GM19324 (cell line): ENCODE results near the gene IPO13.

Experiments
- ATAC-seq: cut with Tn5 transposase; IDR thresholded peaks from one replicate; pipeline ENCODE4 v1.9.1; 2021; ENCODE audit warnings: mild to moderate bottlenecking, moderate library complexity; ENCODE audit not compliant: unreplicated experiment, low FRiP score

The IPO13 gene

DNA sequence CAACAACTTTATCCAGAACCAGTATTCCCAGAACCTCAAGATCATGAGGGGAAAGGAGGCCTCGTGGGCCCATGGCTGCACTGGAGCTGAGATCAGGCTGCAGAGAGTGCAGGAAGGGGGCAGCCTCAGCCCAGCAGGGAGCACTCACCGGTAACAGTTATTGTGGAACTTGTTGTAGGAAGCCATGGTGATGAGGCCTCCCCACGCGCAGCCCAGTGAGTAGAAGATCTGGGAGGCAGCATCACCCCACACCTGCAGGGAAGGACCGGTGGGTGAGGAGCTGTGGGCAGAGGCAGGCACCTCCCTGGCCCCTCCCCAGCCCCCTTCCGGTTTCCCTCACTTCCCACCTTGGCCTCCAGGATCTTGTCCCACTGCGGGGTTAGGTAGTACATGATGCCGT lies 55.4 kb downstream of the IPO13 start:
- no peak for ATAC-seq

DNA sequence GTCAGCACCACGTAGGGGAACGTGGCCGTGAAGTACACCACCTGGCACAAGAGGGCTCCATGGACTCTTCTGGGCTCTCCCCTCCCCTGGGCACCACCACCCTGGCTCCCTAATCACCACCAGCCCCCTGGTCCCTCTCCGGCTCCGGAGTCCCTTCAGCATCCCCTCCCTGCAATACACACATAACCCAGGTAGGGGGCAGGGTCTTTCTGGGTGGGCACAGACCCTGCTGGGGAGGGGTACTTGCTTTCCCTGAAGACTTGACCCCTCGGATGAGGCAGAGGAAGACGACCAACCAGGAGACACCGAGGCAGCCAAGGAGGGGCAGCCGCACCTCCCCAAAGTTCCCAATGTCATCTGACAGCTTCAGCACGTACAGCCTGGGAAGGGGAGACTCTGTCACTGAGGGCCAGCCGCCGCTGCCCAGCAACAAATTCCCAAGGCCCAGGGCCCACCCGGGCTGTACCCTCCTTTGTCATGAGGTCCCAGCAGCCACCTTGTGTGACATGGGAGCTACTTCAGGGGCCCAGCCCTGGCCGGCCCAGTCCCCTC lies 55.9 kb downstream of the IPO13 start:
- no peak for ATAC-seq

- ATAC-seq: no peak
These were observed 61.5 kb downstream of the IPO13 start for GRCh38 chr1:44008259-44008658.

- ATAC-seq: no peak
These were observed 64.3 kb downstream of the IPO13 start for GRCh38 chr1:44010935-44011471.

- no peak for ATAC-seq
These were observed 65.7 kb downstream of the IPO13 start for GRCh38 chr1:44012404-44012803.

GRCh38 chr1:44012941-44013609 lies 66.3 kb downstream of the IPO13 start:
- no peak for ATAC-seq

- ATAC-seq: no peak
These were observed 67.2 kb downstream of the IPO13 start for GRCh38 chr1:44013949-44014348.

DNA sequence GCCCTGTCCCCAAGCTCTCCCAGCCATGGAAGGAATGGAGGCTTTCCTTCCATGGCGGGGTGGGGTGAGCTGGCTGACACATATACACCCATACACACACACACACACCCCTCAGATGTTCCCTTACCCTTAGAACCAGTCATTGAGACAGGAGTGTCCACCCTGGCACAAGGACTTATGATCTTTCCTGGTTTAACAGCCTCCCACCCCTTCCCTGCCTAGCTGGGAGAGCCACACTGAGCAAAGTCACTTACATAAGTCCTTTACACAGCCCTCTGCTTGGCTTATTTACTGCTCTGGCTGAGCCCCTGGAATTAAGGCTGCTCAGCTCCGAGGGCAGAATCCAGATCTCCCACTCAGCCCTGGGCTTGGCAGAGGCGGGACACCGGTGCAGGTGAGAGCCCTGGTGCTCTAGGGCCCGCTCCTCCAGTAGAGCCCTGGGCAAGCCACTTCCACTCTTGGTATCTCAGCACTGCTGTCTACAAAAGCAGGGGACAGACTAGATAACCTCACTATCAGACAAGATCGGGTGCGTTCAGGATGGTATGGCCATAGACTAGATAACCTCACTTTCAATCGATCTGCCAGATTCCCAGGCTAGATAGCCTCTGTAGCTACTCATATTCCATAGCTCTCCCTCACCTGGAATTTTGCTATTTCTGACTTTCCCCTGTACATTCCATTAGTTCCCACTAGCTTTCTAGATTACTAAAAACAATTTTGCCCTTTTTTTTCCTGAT lies 67.8 kb downstream of the IPO13 start:
- no peak for ATAC-seq

- ATAC-seq: no peak
These were observed 68.5 kb downstream of the IPO13 start for GRCh38 chr1:44015206-44015605.

- no peak for ATAC-seq
These were observed 69.5 kb downstream of the IPO13 start for GRCh38 chr1:44016041-44016889.

DNA sequence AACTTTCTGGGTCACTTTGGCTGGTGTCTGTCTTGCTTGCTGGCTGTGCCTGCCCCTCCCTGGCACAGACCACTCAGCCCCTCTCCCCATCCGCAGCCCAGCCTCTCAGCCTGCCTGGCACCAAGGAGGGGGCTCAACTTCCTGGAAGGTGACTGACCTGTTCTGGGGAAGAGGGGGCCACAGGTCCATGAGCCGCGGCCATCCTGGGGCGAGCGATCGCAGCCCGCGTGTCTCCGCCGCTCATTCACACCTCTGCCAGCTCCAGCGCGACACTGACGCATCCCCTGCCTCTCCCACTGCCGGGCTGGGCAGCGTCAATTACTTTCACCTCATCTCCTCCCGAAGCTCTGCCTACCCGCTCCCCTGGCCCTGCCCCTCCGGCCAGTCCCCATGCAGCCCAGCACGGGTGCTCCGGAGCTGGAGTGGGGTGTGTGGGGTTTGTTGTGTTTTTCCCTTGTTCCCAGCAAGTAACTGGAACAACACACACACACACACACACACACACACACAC lies 70.2 kb downstream of the IPO13 start:
- no peak for ATAC-seq
